H1 (cell line): ENCODE measurements around the gene AIG1. TPM values are rescaled to one million over a fixed set of nuclear protein-coding genes. Genes with fewer than 3 reads are reported as not detected.
A peak's percentile ranks its signal among the peaks of the same experiment; 100 is the strongest.

Experiments used
- CTCF ChIA-PET: fragments of 300-600 bp; sonication (Branson Sonifier 250); formaldehyde crosslinking; loops from one replicate; lab custom pipeline; 2021; ENCODE audit not compliant: partially characterized antibody; lab: Charles Lee
- POLR2A ChIA-PET: fragments of 300-600 bp; sonication (Branson Sonifier 250); formaldehyde crosslinking; loops from one replicate; lab custom pipeline; 2021; ENCODE audit warnings: inconsistent platforms; ENCODE audit not compliant: partially characterized antibody; lab: Charles Lee
- DNase-seq, 2 experiments: peaks; one replicate each; pipeline versions ENCODE4 v3.0.0 to v3.0.0-alpha.2; 2010 to 2022; ENCODE audit warnings: low spot score in 2 of 2, low read depth in 1 of 2, mixed read lengths in 1 of 2
- FAIRE-seq: peaks from 2 replicates; lab custom pipeline; 2011; peaks lifted over from hg19 to GRCh38; lab: Jason Lieb, UNC
- H2AFZ ChIP-seq: 2 replicates; pipeline ENCODE4 v1.8.1; 2012; ENCODE audit warnings: low read length, inconsistent platforms
- H2AK5ac ChIP-seq: 2 replicates; pipeline ENCODE4 v1.6.1; 2013; ENCODE audit warnings: low read depth, low read length
- H2BK120ac ChIP-seq: replicated peaks from 2 replicates; pipeline ENCODE3; 2013; ENCODE audit warnings: low read depth, low read length, inconsistent platforms
- H2BK12ac ChIP-seq: 2 replicates; pipeline ENCODE4 v1.6.1; 2013; ENCODE audit warnings: low read depth, low read length
- H2BK15ac ChIP-seq: 2 replicates; pipeline ENCODE4 v1.6.1; 2013; ENCODE audit warnings: low read length
- H2BK20ac ChIP-seq: 2 replicates; pipeline ENCODE4 v1.6.1; 2013; ENCODE audit warnings: low read length
- H2BK5ac ChIP-seq: 2 replicates; pipeline ENCODE4 v1.6.1; 2013; ENCODE audit warnings: low read depth, low read length
- H3K14ac ChIP-seq: 2 replicates; pipeline ENCODE4 v1.6.1; 2013; ENCODE audit warnings: inconsistent platforms; ENCODE audit not compliant: insufficient read length
- H3K18ac ChIP-seq: 2 replicates; pipeline ENCODE4 v1.6.1; 2013; ENCODE audit warnings: low read length; ENCODE audit errors: extremely low read depth
- H3K23ac ChIP-seq: 2 replicates; pipeline ENCODE4 v1.6.1; 2013; ENCODE audit warnings: inconsistent platforms; ENCODE audit not compliant: insufficient read length
- H3K23me2 ChIP-seq: 2 replicates; pipeline ENCODE4 v1.6.1; 2013; ENCODE audit warnings: low read depth, low read length
- H3K27ac ChIP-seq: 2 replicates; pipeline ENCODE4 v1.6.1; 2011; ENCODE audit warnings: low read depth, low read length, inconsistent platforms
- H3K27me3 ChIP-seq, 4 experiments: replicated peaks in 1 of 4; 1 replicate in 1 of 4; 2 replicates in 3 of 4; pipeline versions ENCODE4 v1.6.1 to v1.8.1; 2011 to 2013; ENCODE audit warnings: low read length in 3 of 4, mild to moderate bottlenecking in 3 of 4, inconsistent platforms in 2 of 4, mixed read lengths in 2 of 4, moderate library complexity in 1 of 4; ENCODE audit not compliant: control insufficient read depth in 3 of 4, insufficient read depth in 3 of 4; ENCODE audit errors: extremely low read depth in 1 of 4
- H3K36me3 ChIP-seq, 4 experiments: 2 replicates each; pipeline versions ENCODE4 v1.6.1 to v1.8.1; 2011 to 2013; ENCODE audit warnings: mild to moderate bottlenecking in 4 of 4, low read length in 3 of 4, moderate library complexity in 2 of 4, control low read depth in 1 of 4, inconsistent platforms in 1 of 4; ENCODE audit not compliant: insufficient read depth in 4 of 4, control insufficient read depth in 2 of 4
- H3K4ac ChIP-seq: replicated peaks from 2 replicates; pipeline ENCODE3; 2013; ENCODE audit warnings: low read length, low read depth, mixed read lengths, inconsistent platforms; ENCODE audit not compliant: insufficient read length
- H3K4me1 ChIP-seq, 4 experiments: replicated peaks in 1 of 4; 1 replicate in 1 of 4; 2 replicates in 3 of 4; pipeline versions ENCODE4 v1.6.1 to v1.8.1; 2011 to 2013; ENCODE audit warnings: low read length in 3 of 4, inconsistent platforms in 2 of 4, mixed read lengths in 1 of 4; ENCODE audit not compliant: insufficient read depth in 4 of 4, control insufficient read depth in 3 of 4
- H3K4me2 ChIP-seq, 2 experiments: 2 replicates each; pipeline versions ENCODE4 v1.6.1 to v1.8.1; 2011 to 2013; ENCODE audit warnings: low read depth in 2 of 2, low read length in 2 of 2, control low read depth in 1 of 2, inconsistent platforms in 1 of 2, mild to moderate bottlenecking in 1 of 2; ENCODE audit not compliant: insufficient read depth in 1 of 2
- H3K4me3 ChIP-seq, 4 experiments: fragments of 200-600, 300-600 bp in 1 of 4; sonication (generic), shearing (Covaris generic), sonication (Bioruptor Twin) in 1 of 4; 2 replicates each; pipeline versions ENCODE4 v1.5.1 to v1.8.1; 2011 to 2016; ENCODE audit warnings: low read length in 4 of 4, low read depth in 3 of 4, control low read depth in 2 of 4, inconsistent platforms in 2 of 4, mild to moderate bottlenecking in 2 of 4, mixed read lengths in 1 of 4, moderate library complexity in 1 of 4; ENCODE audit not compliant: insufficient read depth in 2 of 4; ENCODE audit errors: extremely low read depth in 1 of 4
- H3K56ac ChIP-seq: replicated peaks from 2 replicates; pipeline ENCODE3; 2013; ENCODE audit warnings: low read depth, mild to moderate bottlenecking, mixed read lengths, low read length, inconsistent platforms; ENCODE audit not compliant: insufficient read length
- H3K79me1 ChIP-seq: 2 replicates; pipeline ENCODE4 v1.6.1; 2013; ENCODE audit warnings: low read depth, low read length, control low read depth
- H3K79me2 ChIP-seq, 2 experiments: 2 replicates each; pipeline versions ENCODE4 v1.6.1 to v1.8.1; 2012 to 2013; ENCODE audit warnings: low read length in 2 of 2, mild to moderate bottlenecking in 2 of 2, inconsistent platforms in 1 of 2; ENCODE audit not compliant: insufficient read depth in 2 of 2, control insufficient read depth in 1 of 2
- H3K9ac ChIP-seq, 4 experiments: replicated peaks in 1 of 4; 1 replicate in 1 of 4; 2 replicates in 3 of 4; pipeline versions ENCODE4 v1.6.1 to v1.8.1; 2011 to 2013; ENCODE audit warnings: low read depth in 3 of 4, low read length in 3 of 4, control low read depth in 2 of 4, mild to moderate bottlenecking in 2 of 4, moderate library complexity in 2 of 4, inconsistent platforms in 1 of 4; ENCODE audit errors: extremely low read depth in 1 of 4
- H3K9me3 ChIP-seq, 2 experiments: 2 replicates each; pipeline versions ENCODE4 v1.6.1 to v1.8.1; 2012 to 2013; ENCODE audit warnings: mild to moderate bottlenecking in 2 of 2, moderate library complexity in 2 of 2, control low read depth in 1 of 2, inconsistent platforms in 1 of 2, low read depth in 1 of 2, low read length in 1 of 2, mixed read lengths in 1 of 2; ENCODE audit not compliant: insufficient read depth in 2 of 2
- H4K20me1 ChIP-seq, 2 experiments: replicated peaks in 1 of 2; 2 replicates each; pipeline versions ENCODE3 to v1.8.1; 2011 to 2013; ENCODE audit warnings: inconsistent platforms in 2 of 2, low read length in 2 of 2, mild to moderate bottlenecking in 1 of 2; ENCODE audit not compliant: insufficient read depth in 2 of 2, control insufficient read depth in 1 of 2
- H4K5ac ChIP-seq: 2 replicates; pipeline ENCODE4 v1.6.1; 2013; ENCODE audit warnings: low read length, low read depth, mixed read lengths, inconsistent platforms; ENCODE audit not compliant: insufficient read length
- H4K8ac ChIP-seq: 2 replicates; pipeline ENCODE4 v1.8.0; 2013; ENCODE audit warnings: mild to moderate bottlenecking, moderate library complexity, low read length, inconsistent platforms; ENCODE audit not compliant: insufficient read depth; ENCODE audit errors: extremely low read depth
- H4K91ac ChIP-seq: replicated peaks from 2 replicates; pipeline ENCODE3; 2013; ENCODE audit warnings: low read length, mixed read lengths, inconsistent platforms; ENCODE audit not compliant: insufficient read length
- CHD2 ChIP-seq: IDR thresholded peaks from 2 replicates; pipeline ENCODE4 v1.6.1; 2012; ENCODE audit warnings: low read length, improper control_type of control experiment
- CTBP2 ChIP-seq: IDR thresholded peaks from 2 replicates; pipeline ENCODE4 v1.7.0; 2011; ENCODE audit warnings: borderline replicate concordance, mild to moderate bottlenecking, moderate library complexity, mixed read lengths, low read length; ENCODE audit not compliant: insufficient read depth, insufficient read length
- EGR1 ChIP-seq: IDR thresholded peaks from 2 replicates; pipeline ENCODE4 v1.6.1; 2011; ENCODE audit warnings: low read depth, low read length, borderline replicate concordance
- FOSL1 ChIP-seq: IDR thresholded peaks from 2 replicates; pipeline ENCODE4 v1.6.1; 2011; ENCODE audit warnings: mild to moderate bottlenecking, low read depth, low read length, moderate library complexity; ENCODE audit not compliant: insufficient read depth
- GTF2F1 ChIP-seq: IDR thresholded peaks from 2 replicates; pipeline ENCODE4 v1.6.1; 2012; ENCODE audit warnings: low read depth, low read length, improper control_type of control experiment, borderline replicate concordance
- HDAC6 ChIP-seq: IDR thresholded peaks from one replicate; pipeline ENCODE4 v1.7.1; 2012; ENCODE audit warnings: low read depth, mild to moderate bottlenecking, inconsistent platforms, low read length, moderate library complexity
- RBBP5 ChIP-seq: IDR thresholded peaks from 2 replicates; pipeline ENCODE4 v1.7.1; 2012; ENCODE audit warnings: low read depth, mild to moderate bottlenecking, inconsistent platforms, low read length, moderate library complexity, borderline replicate concordance
- SP4 ChIP-seq: IDR thresholded peaks from 2 replicates; pipeline ENCODE4 v1.6.1; 2012; ENCODE audit warnings: low read length, inconsistent platforms
- SUZ12 ChIP-seq: fragments of 200-600 bp; sonication (generic); IDR thresholded peaks from 2 replicates; pipeline ENCODE4 v1.6.1; 2012; ENCODE audit warnings: mild to moderate bottlenecking, inconsistent platforms, low read length, moderate library complexity, mixed read lengths
- WGBS, 2 experiments: shearing (Covaris generic) in 1 of 2; methylation state at CpG; one replicate each; pipeline versions ENCODE4 v1.1.6 to v1.1.7; 2013 to 2015; ENCODE audit warnings: low lambda C conversion rate in 2 of 2, mixed read lengths in 2 of 2, inconsistent platforms in 1 of 2, low coverage in 1 of 2, missing lambda C conversion rate in 1 of 2; ENCODE audit not compliant: insufficient replicate concordance in 2 of 2, insufficient coverage in 1 of 2, insufficient read length in 1 of 2; ENCODE audit errors: extremely low coverage in 1 of 2, missing lambda C conversion rate in 1 of 2; 5-methylcytosine and 5-hydroxymethylcytosine counted together
- polyA plus RNA-seq, 7 experiments: library from polyadenylated mRNA; depleted of rRNA in 3 of 7; stranded (reverse) in 5 of 7; unstranded in 2 of 7; fragments of >200 nt in 5 of 7; fragments of 200-250 nt in 2 of 7; gene quantifications; 1 replicate in 5 of 7; 2 replicates in 1 of 7; 4 replicates in 1 of 7; pipeline versions ENCODE4 v1.2.1 to v1.2.3, GENCODE V29; 2011 to 2013; ENCODE audit warnings: missing spikeins in 2 of 7, mixed read lengths in 2 of 7
- total RNA-seq: library from RNA; stranded (reverse); fragmentation: NEBNext Ultra II Directional; extraction: Animal tissue kit (Norgen Biotek cat#: 25700); gene quantifications from 2 replicates; pipeline ENCODE4 v1.2.1, GENCODE V29; 2021
- TF ChIP-seq, protein P1 (sequence below), 3 experiments: IDR thresholded peaks; 1 replicate in 2 of 3; 2 replicates in 1 of 3; pipeline versions ENCODE4 v1.5.1 to v1.6.1; 2011; ENCODE audit warnings: low read length in 3 of 3, mild to moderate bottlenecking in 3 of 3, inconsistent platforms in 2 of 3, low read depth in 1 of 3, moderate library complexity in 1 of 3; ENCODE audit not compliant: insufficient read depth in 1 of 3; ENCODE audit errors: control extremely low read depth in 1 of 3

AIG1 gene
- total and polyA plus RNA-seq, 2 of the 8 experiments (the other 6 are each of a cell fraction or from before 2014, with no cell fraction given): 56.6 to 58.4 TPM

DNA sequence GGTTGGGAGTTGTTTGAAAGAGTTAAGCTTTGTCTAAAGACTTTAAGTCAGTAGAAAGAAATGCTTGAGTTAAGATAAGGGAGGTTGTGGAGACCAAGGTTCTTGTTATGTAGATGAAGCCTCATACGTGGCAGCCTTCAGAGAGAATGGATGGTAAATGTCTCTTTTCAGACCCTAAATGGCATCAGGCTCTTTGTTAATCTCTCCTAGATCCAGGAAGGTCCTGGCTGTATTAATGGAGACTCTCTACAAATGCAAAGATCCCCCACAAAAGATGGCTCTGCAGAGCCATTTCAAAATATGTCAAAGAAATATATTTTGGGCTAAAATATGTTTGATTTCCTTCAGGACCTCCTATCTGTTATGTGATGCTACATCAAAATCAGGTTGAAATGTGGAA lies 228.2 kb downstream of the AIG1 start:
- Histone ChIP-seq H3K27ac (peak overlapping the region; percentile 79; the same call in 1 of the 2 replicates), H3K23ac (no peak overlapping the region), H3K23me2 (no peaks in the 10 kb centered on the region), H3K9ac (no peak overlapping the region), H3K14ac (no peak overlapping the region), H3K56ac (no peak overlapping the region), H2BK120ac (no peak overlapping the region), H3K4ac (no peak overlapping the region), H3K9me3 (peaks cover 0 to 3% of the 10 kb centered on the region in 2 experiments; a peak in 1 of 4 replicates), H2AK5ac (no peak overlapping the region), H2AFZ (no peak overlapping the region), H3K27me3 (no peaks in the 10 kb centered on the region), H3K36me3 (no peaks in the 10 kb centered on the region), H3K79me2 (no peaks in the 10 kb centered on the region), H2BK12ac (no peak overlapping the region), H2BK15ac (no peak overlapping the region), H3K4me2 (peak overlapping the region; percentile 30 to 41; a peak in 2 of 4 replicates), H4K20me1 (no peaks in the 10 kb centered on the region), H2BK20ac (no peak overlapping the region), H3K4me3 (peak overlapping the region in 1 of 4 experiments; percentile 23; a peak in 1 of 8 replicates), H4K8ac (no peak overlapping the region), H3K79me1 (no peaks in the 10 kb centered on the region), H3K18ac (peak overlapping the region; percentile 81; the same call in 1 of the 2 replicates), H2BK5ac (0 out of 2 replicates have a peak overlapping the region, but pooled peaks have one; percentile 60), H4K5ac (no peak overlapping the region), H4K91ac (no peak overlapping the region), H3K4me1 (peaks cover 0 to 10% (median 4%) of the 10 kb centered on the region in 4 experiments; a peak in 5 of 7 replicates)
- DNase-seq (peak in 1 of 2 experiments; percentile 46), FAIRE-seq (peak; percentile 85)
- CTCF ChIA-PET: no interaction called here
- WGBS, 2 experiments: 7% methylated on average over 1 of the region's 1 CpG; no CpG with 5 or more reads in 1 of the 2 experiments
- POLR2A ChIA-PET: interaction anchor here (1.0 kb wide), 1 partner anchor 12 kb away, joined by 4 read pairs; no protein-coding TSS in a partner anchor
- TF ChIP-seq CTBP2: no peak
- TF ChIP-seq CHD2: no peak
- TF ChIP-seq SP4: no peak
- TF ChIP-seq, protein P1, sequence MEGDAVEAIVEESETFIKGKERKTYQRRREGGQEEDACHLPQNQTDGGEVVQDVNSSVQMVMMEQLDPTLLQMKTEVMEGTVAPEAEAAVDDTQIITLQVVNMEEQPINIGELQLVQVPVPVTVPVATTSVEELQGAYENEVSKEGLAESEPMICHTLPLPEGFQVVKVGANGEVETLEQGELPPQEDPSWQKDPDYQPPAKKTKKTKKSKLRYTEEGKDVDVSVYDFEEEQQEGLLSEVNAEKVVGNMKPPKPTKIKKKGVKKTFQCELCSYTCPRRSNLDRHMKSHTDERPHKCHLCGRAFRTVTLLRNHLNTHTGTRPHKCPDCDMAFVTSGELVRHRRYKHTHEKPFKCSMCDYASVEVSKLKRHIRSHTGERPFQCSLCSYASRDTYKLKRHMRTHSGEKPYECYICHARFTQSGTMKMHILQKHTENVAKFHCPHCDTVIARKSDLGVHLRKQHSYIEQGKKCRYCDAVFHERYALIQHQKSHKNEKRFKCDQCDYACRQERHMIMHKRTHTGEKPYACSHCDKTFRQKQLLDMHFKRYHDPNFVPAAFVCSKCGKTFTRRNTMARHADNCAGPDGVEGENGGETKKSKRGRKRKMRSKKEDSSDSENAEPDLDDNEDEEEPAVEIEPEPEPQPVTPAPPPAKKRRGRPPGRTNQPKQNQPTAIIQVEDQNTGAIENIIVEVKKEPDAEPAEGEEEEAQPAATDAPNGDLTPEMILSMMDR (IDR thresholded peaks at IDR 0.05; ENCODE audit: control extremely low read depth in 1 of 3, insufficient read depth in 1 of 3, low read depth in 1 of 3, low read length in 3 of 3): no peak
- TF ChIP-seq RBBP5: no peak
- no peak for TF ChIP-seq SUZ12
- TF ChIP-seq FOSL1: no peak
- no peak for TF ChIP-seq EGR1
- TF ChIP-seq GTF2F1: no peak
- no peak for TF ChIP-seq HDAC6
